Measurements from ENCODE around the gene TSEN54.

DNA sequence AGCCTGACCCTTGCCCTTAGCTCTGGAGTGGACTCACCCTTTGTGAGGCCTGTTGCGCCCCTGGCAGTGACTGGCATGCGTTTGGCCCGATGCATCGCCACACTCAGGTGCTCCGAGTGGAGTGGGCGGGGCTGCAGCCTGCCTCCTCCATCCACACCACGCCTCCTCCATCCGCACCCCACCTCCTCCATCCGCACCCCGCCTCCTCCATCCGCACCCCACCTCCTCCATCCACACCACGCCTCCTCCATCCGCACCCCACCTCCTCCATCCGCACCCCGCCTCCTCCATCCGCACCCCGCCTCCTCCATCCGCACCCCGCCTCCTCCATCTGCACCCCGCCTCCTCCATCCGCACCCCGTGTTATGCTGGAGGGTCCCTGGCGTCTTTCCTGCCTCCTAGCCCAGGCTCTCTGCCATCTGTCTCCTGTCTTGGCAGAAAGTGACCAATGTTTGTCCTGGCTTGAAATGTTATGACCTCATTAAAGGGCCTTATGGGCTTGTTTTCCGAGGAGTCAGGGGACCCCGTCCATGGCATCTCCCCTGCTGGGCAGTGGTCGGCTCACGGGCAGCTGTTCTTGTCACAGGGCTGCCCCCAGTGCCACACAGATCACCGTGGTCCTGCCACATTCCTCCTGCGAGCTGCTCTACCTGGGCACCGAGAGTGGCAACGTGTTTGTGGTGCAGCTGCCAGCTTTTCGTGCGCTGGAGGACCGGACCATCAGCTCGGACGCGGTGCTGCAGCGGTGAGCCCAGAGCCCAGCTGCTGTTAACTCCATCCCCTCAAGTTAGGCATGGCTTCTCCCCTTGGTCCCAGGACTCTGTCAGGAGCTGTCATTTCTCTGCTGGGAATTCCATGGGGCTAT, 42.6 kb downstream of the TSEN54 start:
- TF ChIP-seq, protein P1, sequence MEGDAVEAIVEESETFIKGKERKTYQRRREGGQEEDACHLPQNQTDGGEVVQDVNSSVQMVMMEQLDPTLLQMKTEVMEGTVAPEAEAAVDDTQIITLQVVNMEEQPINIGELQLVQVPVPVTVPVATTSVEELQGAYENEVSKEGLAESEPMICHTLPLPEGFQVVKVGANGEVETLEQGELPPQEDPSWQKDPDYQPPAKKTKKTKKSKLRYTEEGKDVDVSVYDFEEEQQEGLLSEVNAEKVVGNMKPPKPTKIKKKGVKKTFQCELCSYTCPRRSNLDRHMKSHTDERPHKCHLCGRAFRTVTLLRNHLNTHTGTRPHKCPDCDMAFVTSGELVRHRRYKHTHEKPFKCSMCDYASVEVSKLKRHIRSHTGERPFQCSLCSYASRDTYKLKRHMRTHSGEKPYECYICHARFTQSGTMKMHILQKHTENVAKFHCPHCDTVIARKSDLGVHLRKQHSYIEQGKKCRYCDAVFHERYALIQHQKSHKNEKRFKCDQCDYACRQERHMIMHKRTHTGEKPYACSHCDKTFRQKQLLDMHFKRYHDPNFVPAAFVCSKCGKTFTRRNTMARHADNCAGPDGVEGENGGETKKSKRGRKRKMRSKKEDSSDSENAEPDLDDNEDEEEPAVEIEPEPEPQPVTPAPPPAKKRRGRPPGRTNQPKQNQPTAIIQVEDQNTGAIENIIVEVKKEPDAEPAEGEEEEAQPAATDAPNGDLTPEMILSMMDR (IDR thresholded peaks at IDR 0.05 in 4 of 5, conservative IDR thresholded peaks at IDR 0.05 in 1 of 5) = no peak
- TF ChIP-seq POLR2A (IDR thresholded peaks at IDR 0.05) = no peak

Data from gastrocnemius medialis (tissue), 4 donors.